Stimulated activated CD4-positive, alpha-beta T cell treated with anti-CD3 and anti-CD28 coated beads, TNF-alpha, amount 100 ng/mL, for 24 hours (primary cell): ENCODE measurements around the gene ZNF816.
"Not testable (repeated sequence)": the region's sequence is repeated elsewhere in the genome, so short reads cannot be mapped to it uniquely, and the experiment has no call there.

ENCODE experiments used
- DNase-seq, 3 experiments: peaks; one replicate each; pipeline ENCODE4 v3.0.0-alpha.2; 2020; ENCODE audit warnings: low read depth in 3 of 3

The ZNF816 gene

GRCh38 chr19:52924641-52925040 lies 38.0 kb downstream of the ZNF816 start:
- DNase-seq = not testable (repeated sequence)

GRCh38 chr19:52923778-52924593 lies 38.7 kb downstream of the ZNF816 start:
- DNase-seq = no peak

GRCh38 chr19:52922841-52923777 lies 39.6 kb downstream of the ZNF816 start, which contains the start of gene ZNF888:
Gene ZNF888 (minus strand): TSS chr19:52923428. CDS start chr19:52917873, 5,555 bp downstream.
- DNase-seq = peak; percentile 62 to 79 (median 65)

GRCh38 chr19:52917531-52917930 lies 45.1 kb downstream of the ZNF816 start:
- no peak for DNase-seq

- no peak for DNase-seq
Observed at GRCh38 chr19:52910648-52911047, 52.0 kb downstream of the ZNF816 start.

GRCh38 chr19:52904052-52904780 lies 58.5 kb downstream of the ZNF816 start:
- not testable (repeated sequence) for DNase-seq

GRCh38 chr19:52901842-52902241 lies 60.8 kb downstream of the ZNF816 start:
- DNase-seq = no peak
